Measurements from ENCODE around the gene EGFR.

Gene EGFR

GRCh38 chr7:55108401-55108800 is 89.6 kb downstream of the EGFR start:
- DNase-seq = no peak

- DNase-seq = no peak
These were observed 90.0 kb downstream of the EGFR start for GRCh38 chr7:55108818-55109217.

GRCh38 chr7:55109404-55110167 is 90.8 kb downstream of the EGFR start:
- no peak for DNase-seq

- no peak for DNase-seq
These were observed 91.6 kb downstream of the EGFR start for GRCh38 chr7:55110282-55110992.

GRCh38 chr7:55110993-55111361 is 92.2 kb downstream of the EGFR start:
- DNase-seq = no peak

GRCh38 chr7:55112056-55112455 is 93.2 kb downstream of the EGFR start:
- no peak for DNase-seq

GRCh38 chr7:55113760-55114540 is 95.1 kb downstream of the EGFR start:
- no peak for DNase-seq

GRCh38 chr7:55117286-55117685 is 98.5 kb downstream of the EGFR start:
- DNase-seq = no peak

GRCh38 chr7:55118426-55118825 is 99.6 kb downstream of the EGFR start:
- no peak for DNase-seq

- no peak for DNase-seq
These were observed 100.8 kb downstream of the EGFR start for GRCh38 chr7:55119571-55119970.

GRCh38 chr7:55120074-55120473 is 101.3 kb downstream of the EGFR start:
- DNase-seq = no peak

GRCh38 chr7:55120501-55121198 is 101.8 kb downstream of the EGFR start:
- no peak for DNase-seq

GRCh38 chr7:55121249-55121648 is 102.4 kb downstream of the EGFR start:
- DNase-seq = no peak

GRCh38 chr7:55122263-55122662 is 103.4 kb downstream of the EGFR start:
- DNase-seq = no peak

GRCh38 chr7:55124989-55125875 is 106.4 kb downstream of the EGFR start:
- DNase-seq = no peak

- DNase-seq = no peak
These were observed 108.3 kb downstream of the EGFR start for GRCh38 chr7:55127135-55127551.

GRCh38 chr7:55127622-55128081 is 108.8 kb downstream of the EGFR start:
- no peak for DNase-seq

- DNase-seq = no peak
These were observed 110.0 kb downstream of the EGFR start for GRCh38 chr7:55128693-55129394.

GRCh38 chr7:55129541-55130394 is 111.0 kb downstream of the EGFR start:
- no peak for DNase-seq

All from bone marrow (tissue), 2 donors.